Measurements from ENCODE around the gene CX3CL1. TPM values are rescaled to one million over a fixed set of nuclear protein-coding genes. Genes with fewer than 3 reads are reported as not detected.
A peak's percentile ranks its signal among the peaks of the same experiment; 100 is the strongest.

CX3CL1 gene
- total and polyA plus RNA-seq, 2 of the 13 experiments (the other 11 are each of a cell fraction or from before 2014, with no cell fraction given): 57.3 to 60.8 TPM

DNA sequence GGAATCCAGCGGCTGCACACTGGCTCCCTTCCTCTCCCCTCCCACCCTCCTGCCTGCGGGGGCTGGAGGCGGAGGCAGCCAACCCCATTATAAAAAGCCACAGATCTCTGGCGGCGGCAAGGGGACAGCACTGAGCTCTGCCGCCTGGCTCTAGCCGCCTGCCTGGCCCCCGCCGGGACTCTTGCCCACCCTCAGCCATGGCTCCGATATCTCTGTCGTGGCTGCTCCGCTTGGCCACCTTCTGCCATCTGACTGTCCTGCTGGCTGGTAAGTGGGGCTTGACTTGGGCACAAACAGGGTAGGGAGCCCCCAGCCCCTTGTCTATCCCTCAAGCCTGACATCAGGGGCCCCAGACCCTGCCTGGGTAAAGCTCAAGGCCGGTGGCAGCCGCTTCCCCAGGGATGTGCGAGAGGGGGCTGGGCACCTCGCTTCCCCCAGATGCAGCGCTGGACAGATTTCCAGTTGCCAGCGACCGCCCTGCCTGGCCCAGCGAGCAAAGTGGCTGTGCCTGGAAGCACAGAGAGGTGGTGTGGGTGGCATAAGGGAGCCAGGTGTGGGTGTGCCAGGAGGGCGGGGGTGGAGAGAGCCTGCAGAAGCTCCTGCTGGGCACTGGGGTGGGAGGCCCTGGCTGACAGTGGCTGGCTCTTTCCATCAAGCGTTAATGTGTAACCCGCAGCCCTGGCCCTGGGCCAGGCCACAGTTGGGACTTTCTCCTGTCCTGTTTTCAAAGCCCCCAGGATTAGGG lies at the start of gene CX3CL1 (continued):
- TF ChIP-seq ZBED4 (CRISPR knock-in tag; IDR thresholded peaks at IDR 0.05; ENCODE audit: borderline replicate concordance): peak; percentile 83
- TF ChIP-seq ZNF20 (CRISPR knock-in tag; IDR thresholded peaks at IDR 0.05): no peak
- TF ChIP-seq KDM3A (CRISPR knock-in tag; IDR thresholded peaks at IDR 0.05; ENCODE audit: low read depth): peak; percentile 74
- 0 out of 2 replicates have a peak, but pooled peaks have one; percentile 74 for TF ChIP-seq GPN1 (CRISPR knock-in tag; IDR thresholded peaks at IDR 0.05; ENCODE audit: borderline replicate concordance)
- peak; percentile 94 for TF ChIP-seq DR1 (CRISPR knock-in tag; IDR thresholded peaks at IDR 0.05)
- peak; percentile 81 for TF ChIP-seq ZBTB20 (CRISPR knock-in tag; IDR thresholded peaks at IDR 0.05; ENCODE audit: borderline replicate concordance, low read depth)
- peak; percentile 97 for TF ChIP-seq RBFOX2 (IDR thresholded peaks at IDR 0.05; ENCODE audit: low read depth, low read length)
- TF ChIP-seq, protein P1, sequence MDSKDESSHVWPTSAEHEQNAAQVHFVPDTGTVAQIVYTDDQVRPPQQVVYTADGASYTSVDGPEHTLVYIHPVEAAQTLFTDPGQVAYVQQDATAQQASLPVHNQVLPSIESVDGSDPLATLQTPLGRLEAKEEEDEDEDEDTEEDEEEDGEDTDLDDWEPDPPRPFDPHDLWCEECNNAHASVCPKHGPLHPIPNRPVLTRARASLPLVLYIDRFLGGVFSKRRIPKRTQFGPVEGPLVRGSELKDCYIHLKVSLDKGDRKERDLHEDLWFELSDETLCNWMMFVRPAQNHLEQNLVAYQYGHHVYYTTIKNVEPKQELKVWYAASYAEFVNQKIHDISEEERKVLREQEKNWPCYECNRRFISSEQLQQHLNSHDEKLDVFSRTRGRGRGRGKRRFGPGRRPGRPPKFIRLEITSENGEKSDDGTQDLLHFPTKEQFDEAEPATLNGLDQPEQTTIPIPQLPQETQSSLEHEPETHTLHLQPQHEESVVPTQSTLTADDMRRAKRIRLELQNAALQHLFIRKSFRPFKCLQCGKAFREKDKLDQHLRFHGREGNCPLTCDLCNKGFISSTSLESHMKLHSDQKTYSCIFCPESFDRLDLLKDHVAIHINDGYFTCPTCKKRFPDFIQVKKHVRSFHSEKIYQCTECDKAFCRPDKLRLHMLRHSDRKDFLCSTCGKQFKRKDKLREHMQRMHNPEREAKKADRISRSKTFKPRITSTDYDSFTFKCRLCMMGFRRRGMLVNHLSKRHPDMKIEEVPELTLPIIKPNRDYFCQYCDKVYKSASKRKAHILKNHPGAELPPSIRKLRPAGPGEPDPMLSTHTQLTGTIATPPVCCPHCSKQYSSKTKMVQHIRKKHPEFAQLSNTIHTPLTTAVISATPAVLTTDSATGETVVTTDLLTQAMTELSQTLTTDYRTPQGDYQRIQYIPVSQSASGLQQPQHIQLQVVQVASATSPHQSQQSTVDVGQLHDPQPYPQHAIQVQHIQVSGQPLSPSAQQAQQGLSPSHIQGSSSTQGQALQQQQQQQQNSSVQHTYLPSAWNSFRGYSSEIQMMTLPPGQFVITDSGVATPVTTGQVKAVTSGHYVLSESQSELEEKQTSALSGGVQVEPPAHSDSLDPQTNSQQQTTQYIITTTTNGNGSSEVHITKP (CRISPR knock-in tag; IDR thresholded peaks at IDR 0.05; ENCODE audit: low read depth): peak; percentile 49; the same call in 1 of the 2 replicates
- TF ChIP-seq AFF4 (CRISPR knock-in tag; IDR thresholded peaks at IDR 0.05): 0 out of 2 replicates have a peak, but pooled peaks have one; percentile 50
- TF ChIP-seq ZFP36L1 (CRISPR knock-in tag; IDR thresholded peaks at IDR 0.05): peak; percentile 81
- TF ChIP-seq ZSCAN29 (CRISPR knock-in tag; conservative IDR thresholded peaks at IDR 0.05): peak; percentile 84
- peak; percentile 96; the same call in 1 of the 2 replicates for TF ChIP-seq SKIL (CRISPR knock-in tag; IDR thresholded peaks at IDR 0.05; ENCODE audit: borderline replicate concordance)
- peak; percentile 78; the same call in 1 of the 2 replicates for TF ChIP-seq ZSCAN12 (CRISPR knock-in tag; IDR thresholded peaks at IDR 0.05)
- no peak; the same call in 1 of the 2 replicates for TF ChIP-seq ZNF879 (CRISPR knock-in tag; IDR thresholded peaks at IDR 0.05)

All from HepG2 (cell line).